ENCODE measurements around the gene FTO.

FTO gene

DNA sequence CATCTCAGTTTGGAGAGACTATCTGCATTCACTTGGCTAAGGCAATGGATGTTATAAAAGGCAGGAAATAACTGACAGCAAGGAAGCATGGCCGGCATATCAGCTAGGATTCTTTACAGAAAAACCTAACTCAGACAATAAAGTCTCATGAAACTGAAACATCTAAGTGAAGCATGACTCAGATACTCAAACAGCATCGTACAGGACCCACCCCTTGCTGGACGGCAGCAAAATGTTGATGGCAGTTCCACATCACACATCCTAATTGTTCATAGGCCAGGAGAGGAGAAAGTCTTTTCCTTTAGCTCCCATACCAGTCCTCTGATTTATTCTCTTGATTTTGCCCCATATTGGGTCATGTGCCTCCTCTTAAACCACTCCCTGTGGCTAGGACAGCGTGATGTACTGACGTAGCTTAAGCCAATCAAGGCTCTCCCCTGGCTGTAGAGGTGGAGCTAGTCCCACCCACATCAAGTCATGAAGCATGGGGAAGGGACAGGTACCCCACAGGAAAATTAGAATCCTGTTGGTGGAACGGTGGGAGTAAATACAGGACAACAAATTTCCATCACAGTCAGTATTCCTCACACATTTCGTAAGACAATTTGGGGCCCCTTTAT lies 403.7 kb downstream of the FTO start:
- Histone ChIP-seq H3K4me3 (ENCODE audit: low read depth in 1 of 2, low read length in 2 of 2) (no peak overlapping the region), H3K27ac (ENCODE audit: low read length) (no peak overlapping the region), H3K27me3 (ENCODE audit: low read depth, low read length) (no peaks in the 10 kb centered on the region), H3K4me1 (ENCODE audit: control insufficient read depth in 1 of 2, insufficient read depth in 2 of 2, low read length in 2 of 2) (no peaks in the 10 kb centered on the region), H3K36me3 (ENCODE audit: control insufficient read depth in 1 of 2, insufficient read depth in 2 of 2, low read length in 2 of 2) (peaks cover 13 to 14% of the 10 kb centered on the region in 2 donors), H3K9me3 (ENCODE audit: control insufficient read depth in 1 of 2, low read length in 2 of 2) (no peaks in the 10 kb centered on the region)

DNA sequence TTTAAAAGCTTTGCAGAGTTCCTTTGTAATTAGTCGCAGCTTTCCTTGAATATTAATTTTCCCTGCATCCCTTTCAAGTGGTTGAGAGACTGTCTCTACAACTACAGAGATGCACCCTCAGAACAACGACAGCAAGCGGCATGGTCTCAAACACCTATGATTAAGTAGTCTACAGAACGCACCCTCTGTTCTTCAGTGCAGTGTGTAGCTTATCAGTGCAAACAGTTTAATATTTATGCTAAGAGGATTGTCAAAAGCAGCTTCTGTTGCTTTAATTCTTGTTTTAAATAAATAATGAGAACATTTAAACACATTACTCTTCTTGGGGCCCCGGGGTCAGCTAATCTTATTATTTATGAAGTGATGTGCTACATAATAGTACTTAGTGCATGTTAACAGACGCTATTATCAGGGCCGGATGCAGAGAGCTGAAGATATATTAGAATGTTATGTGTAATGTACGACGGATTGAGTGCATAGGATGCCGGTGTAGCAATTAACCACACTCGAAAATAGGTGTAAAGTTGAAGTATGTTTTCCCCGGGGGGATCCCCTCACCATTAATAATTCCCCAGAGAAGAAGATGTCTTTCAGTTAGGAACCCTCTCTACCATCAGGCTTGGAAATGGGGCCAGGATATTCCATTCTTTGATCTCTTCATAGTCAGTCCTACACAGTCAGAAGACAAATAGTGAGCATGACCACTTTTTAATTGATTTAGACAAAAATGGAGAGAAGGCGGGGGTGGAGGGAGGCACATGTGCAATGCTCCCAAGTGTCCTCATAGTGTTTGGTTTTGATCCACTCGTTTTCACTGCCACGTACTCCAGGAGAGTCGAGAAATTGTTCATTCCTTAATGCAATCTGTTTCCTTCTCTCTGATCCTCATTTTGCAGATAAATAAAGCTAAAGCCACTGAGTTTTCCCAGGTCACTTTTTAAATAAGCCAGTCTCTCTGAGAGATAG lies 406.3 kb downstream of the FTO start:
- Histone ChIP-seq H3K27me3 (ENCODE audit: low read depth, low read length) (no peaks in the 10 kb centered on the region), H3K4me3 (ENCODE audit: low read depth in 1 of 2, low read length in 2 of 2) (no peak overlapping the region), H3K36me3 (ENCODE audit: control insufficient read depth in 1 of 2, insufficient read depth in 2 of 2, low read length in 2 of 2) (peaks cover 17 to 21% of the 10 kb centered on the region in 2 donors), H3K9me3 (ENCODE audit: control insufficient read depth in 1 of 2, low read length in 2 of 2) (no peaks in the 10 kb centered on the region), H3K27ac (ENCODE audit: low read length) (no peak overlapping the region), H3K4me1 (ENCODE audit: control insufficient read depth in 1 of 2, insufficient read depth in 2 of 2, low read length in 2 of 2) (no peaks in the 10 kb centered on the region)

GRCh38 chr16:54112451-54113206 lies 408.7 kb downstream of the FTO start:
- Histone ChIP-seq H3K9me3 (ENCODE audit: control insufficient read depth in 1 of 2, low read length in 2 of 2) (no peaks in the 10 kb centered on the region), H3K27ac (ENCODE audit: low read length) (no peak overlapping the region), H3K27me3 (ENCODE audit: low read depth, low read length) (no peaks in the 10 kb centered on the region), H3K4me1 (ENCODE audit: control insufficient read depth in 1 of 2, insufficient read depth in 2 of 2, low read length in 2 of 2) (no peaks in the 10 kb centered on the region), H3K36me3 (ENCODE audit: control insufficient read depth in 1 of 2, insufficient read depth in 2 of 2, low read length in 2 of 2) (peaks cover 17 to 21% of the 10 kb centered on the region in 2 donors), H3K4me3 (ENCODE audit: low read depth in 1 of 2, low read length in 2 of 2) (no peak overlapping the region)

DNA sequence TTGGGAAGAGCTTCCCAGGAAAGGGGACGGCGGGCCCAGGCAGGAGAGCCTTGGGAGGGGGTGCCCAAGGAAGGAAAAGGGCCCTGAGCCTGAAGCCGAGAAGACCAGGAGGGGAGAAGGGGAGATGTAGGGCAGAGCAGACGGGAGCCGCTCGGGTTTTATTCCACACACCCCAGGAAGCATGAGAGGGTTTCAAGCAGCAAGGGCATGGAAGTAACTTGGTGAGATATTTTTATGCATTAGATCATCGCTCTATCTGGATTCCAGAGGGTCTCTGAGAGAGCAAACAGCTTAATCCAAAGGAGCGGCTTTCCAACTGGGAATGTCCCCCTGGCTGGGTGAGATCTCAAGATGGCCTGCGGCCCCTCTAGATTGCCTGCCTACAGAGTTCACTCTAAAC lies 411.6 kb downstream of the FTO start:
- H3K27me3 ChIP-seq (ENCODE audit: low read depth, low read length), result no peaks in the 10 kb centered on the region
- no peaks in the 10 kb centered on the region for H3K9me3 ChIP-seq (ENCODE audit: control insufficient read depth in 1 of 2, low read length in 2 of 2)
- H3K4me1 ChIP-seq (ENCODE audit: control insufficient read depth in 1 of 2, insufficient read depth in 2 of 2, low read length in 2 of 2), result no peaks in the 10 kb centered on the region
- H3K36me3 ChIP-seq (ENCODE audit: control insufficient read depth in 1 of 2, insufficient read depth in 2 of 2, low read length in 2 of 2), result peaks cover 17 to 24% of the 10 kb centered on the region in 2 donors
- H3K27ac ChIP-seq (ENCODE audit: low read length), result no peak overlapping the region
- H3K4me3 ChIP-seq (ENCODE audit: low read depth in 1 of 2, low read length in 2 of 2), result no peak overlapping the region

DNA sequence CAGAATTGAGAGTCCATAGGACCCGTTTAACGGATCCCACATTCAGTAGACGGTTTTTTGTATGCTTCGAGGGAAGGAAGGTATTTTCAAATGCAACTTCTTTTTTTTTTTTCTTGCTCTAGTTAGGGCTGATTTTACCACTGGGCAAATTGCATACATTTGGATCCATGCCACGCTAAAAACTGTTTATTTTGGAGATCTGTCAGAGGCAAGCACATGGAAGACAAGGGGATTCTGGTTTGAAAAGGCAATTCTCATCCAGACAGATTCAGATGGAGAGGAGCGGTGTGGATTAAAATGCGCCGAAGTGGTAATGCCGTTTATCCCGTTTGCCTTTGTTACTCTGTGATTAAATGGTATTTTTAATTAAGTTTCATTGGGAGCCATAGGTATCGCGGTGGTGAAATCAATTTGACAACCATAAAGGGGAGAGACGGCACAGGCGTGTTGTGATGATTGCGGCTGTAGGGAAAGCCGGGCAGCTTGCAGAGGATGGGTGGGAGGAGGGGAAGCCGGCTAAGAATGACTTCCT lies 412.2 kb downstream of the FTO start:
- Histone ChIP-seq H3K9me3 (ENCODE audit: control insufficient read depth in 1 of 2, low read length in 2 of 2) (no peaks in the 10 kb centered on the region), H3K27me3 (ENCODE audit: low read depth, low read length) (no peaks in the 10 kb centered on the region), H3K36me3 (ENCODE audit: control insufficient read depth in 1 of 2, insufficient read depth in 2 of 2, low read length in 2 of 2) (peaks cover 17 to 24% of the 10 kb centered on the region in 2 donors), H3K4me1 (ENCODE audit: control insufficient read depth in 1 of 2, insufficient read depth in 2 of 2, low read length in 2 of 2) (no peaks in the 10 kb centered on the region), H3K27ac (ENCODE audit: low read length) (no peak overlapping the region), H3K4me3 (ENCODE audit: low read depth in 1 of 2, low read length in 2 of 2) (no peak overlapping the region)

GRCh38 chr16:54118846-54119245 lies 414.9 kb downstream of the FTO start:
- Histone ChIP-seq H3K27ac (ENCODE audit: low read length) (no peak overlapping the region), H3K4me3 (ENCODE audit: low read depth in 1 of 2, low read length in 2 of 2) (no peak overlapping the region), H3K4me1 (ENCODE audit: control insufficient read depth in 1 of 2, insufficient read depth in 2 of 2, low read length in 2 of 2) (no peaks in the 10 kb centered on the region), H3K27me3 (ENCODE audit: low read depth, low read length) (no peaks in the 10 kb centered on the region), H3K36me3 (ENCODE audit: control insufficient read depth in 1 of 2, insufficient read depth in 2 of 2, low read length in 2 of 2) (peaks cover 0 to 3% of the 10 kb centered on the region in 2 donors), H3K9me3 (ENCODE audit: control insufficient read depth in 1 of 2, low read length in 2 of 2) (no peaks in the 10 kb centered on the region)

DNA sequence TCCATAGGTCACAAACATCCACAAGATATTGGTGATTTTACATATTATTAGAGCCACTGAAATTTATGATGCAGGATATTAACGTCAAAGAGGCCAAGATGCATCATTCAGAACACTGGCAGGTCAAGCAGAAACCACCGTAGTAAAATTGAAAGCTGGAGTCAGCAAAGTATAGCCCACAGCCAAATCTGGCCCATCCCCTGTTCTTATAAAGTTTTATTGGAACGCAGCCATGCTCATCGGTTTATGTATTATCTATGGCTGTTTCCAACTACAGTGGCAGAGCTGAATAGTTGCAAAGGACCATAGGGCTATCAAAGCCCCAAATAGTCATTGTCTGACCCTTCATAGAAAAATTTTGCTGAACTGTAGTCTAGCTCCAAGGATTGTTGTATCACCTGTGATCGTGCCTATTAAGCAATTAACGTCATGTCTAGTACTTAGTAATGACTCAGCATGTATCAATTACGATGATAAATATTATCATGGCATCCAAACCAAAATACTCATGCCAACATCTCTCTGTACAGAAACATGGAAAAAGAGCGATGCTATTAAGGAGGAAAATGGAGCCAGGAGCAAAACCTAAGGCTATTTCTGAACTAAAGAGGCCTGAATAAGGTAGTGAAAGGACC lies 417.0 kb downstream of the FTO start:
- H3K4me3 ChIP-seq (ENCODE audit: low read depth in 1 of 2, low read length in 2 of 2), result no peak overlapping the region
- peaks cover 0 to 3% of the 10 kb centered on the region in 2 donors for H3K36me3 ChIP-seq (ENCODE audit: control insufficient read depth in 1 of 2, insufficient read depth in 2 of 2, low read length in 2 of 2)
- H3K27ac ChIP-seq (ENCODE audit: low read length), result no peak overlapping the region
- no peaks in the 10 kb centered on the region for H3K9me3 ChIP-seq (ENCODE audit: control insufficient read depth in 1 of 2, low read length in 2 of 2)
- H3K4me1 ChIP-seq (ENCODE audit: control insufficient read depth in 1 of 2, insufficient read depth in 2 of 2, low read length in 2 of 2), result no peaks in the 10 kb centered on the region
- H3K27me3 ChIP-seq (ENCODE audit: low read depth, low read length), result no peaks in the 10 kb centered on the region

DNA sequence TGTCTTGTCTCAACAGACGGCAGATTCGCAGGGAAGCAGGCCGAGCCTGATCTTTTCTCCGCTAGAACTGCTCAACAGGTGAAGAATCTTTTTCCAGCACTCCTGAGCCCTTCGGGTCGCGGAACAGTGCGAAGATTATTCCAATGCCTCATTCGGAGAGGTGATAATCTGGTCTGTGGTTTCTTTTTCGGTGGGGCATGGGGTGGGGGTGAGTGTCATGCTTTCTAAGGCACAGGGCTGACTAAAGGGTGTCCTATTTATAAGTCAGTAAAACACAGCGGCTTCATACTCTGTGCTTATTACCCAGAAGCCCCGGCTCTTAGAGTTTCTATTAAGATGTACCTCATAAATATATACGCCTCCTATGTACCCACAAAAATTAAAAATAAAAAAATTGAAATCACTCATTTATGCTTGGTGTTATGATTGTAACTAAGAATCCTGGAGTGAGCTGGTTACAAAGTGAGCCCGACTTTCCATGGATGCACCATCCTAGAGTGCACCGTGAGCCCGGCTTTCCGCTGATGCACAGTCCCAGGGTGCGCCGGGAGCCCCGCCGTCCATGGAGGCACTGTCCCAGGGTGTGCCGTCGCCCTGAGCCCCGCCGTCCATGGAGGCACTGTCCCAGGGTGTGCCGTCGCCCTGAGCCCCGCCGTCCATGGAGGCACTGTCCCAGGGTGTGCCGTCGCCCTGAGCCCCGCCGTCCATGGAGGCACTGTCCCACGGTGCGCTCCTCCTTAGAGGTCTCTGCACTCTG lies 417.8 kb downstream of the FTO start:
- Histone ChIP-seq H3K9me3 (ENCODE audit: control insufficient read depth in 1 of 2, low read length in 2 of 2) (no peaks in the 10 kb centered on the region), H3K36me3 (ENCODE audit: control insufficient read depth in 1 of 2, insufficient read depth in 2 of 2, low read length in 2 of 2) (peaks cover 0 to 3% of the 10 kb centered on the region in 2 donors), H3K4me3 (ENCODE audit: low read depth in 1 of 2, low read length in 2 of 2) (no peak overlapping the region), H3K27me3 (ENCODE audit: low read depth, low read length) (no peaks in the 10 kb centered on the region), H3K27ac (ENCODE audit: low read length) (no peak overlapping the region), H3K4me1 (ENCODE audit: control insufficient read depth in 1 of 2, insufficient read depth in 2 of 2, low read length in 2 of 2) (no peaks in the 10 kb centered on the region)

DNA sequence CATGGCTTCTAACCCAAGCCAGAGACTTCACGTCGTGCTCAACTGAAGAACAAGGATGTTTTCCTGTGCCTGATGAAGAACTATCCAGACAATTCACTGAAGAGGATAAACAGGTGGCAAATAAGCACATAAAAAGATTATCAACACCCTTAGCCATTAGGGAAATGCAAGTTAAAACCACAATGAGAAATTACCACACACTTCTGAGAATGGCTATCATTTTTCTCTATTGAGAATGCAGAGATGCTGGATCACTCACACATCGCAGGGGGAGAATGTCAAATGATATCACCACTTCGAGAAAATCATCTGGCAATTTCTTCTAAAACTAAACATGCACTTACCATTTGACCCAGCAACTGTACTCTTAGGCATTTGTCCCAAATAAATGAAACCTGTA lies 419.8 kb downstream of the FTO start:
- Histone ChIP-seq H3K4me3 (ENCODE audit: low read depth in 1 of 2, low read length in 2 of 2) (no peak overlapping the region), H3K27ac (ENCODE audit: low read length) (no peak overlapping the region), H3K4me1 (ENCODE audit: control insufficient read depth in 1 of 2, insufficient read depth in 2 of 2, low read length in 2 of 2) (no peaks in the 10 kb centered on the region), H3K36me3 (ENCODE audit: control insufficient read depth in 1 of 2, insufficient read depth in 2 of 2, low read length in 2 of 2) (no peaks in the 10 kb centered on the region), H3K27me3 (ENCODE audit: low read depth, low read length) (no peaks in the 10 kb centered on the region), H3K9me3 (ENCODE audit: control insufficient read depth in 1 of 2, low read length in 2 of 2) (no peaks in the 10 kb centered on the region)

Measured in muscle layer of duodenum (tissue), 2 donors.